GM21529 (cell line): ENCODE data around the gene SYS1.

ENCODE experiments used
- ATAC-seq: cut with Tn5 transposase; IDR thresholded peaks from one replicate; pipeline ENCODE4 v1.9.1; 2021; ENCODE audit not compliant: unreplicated experiment

Gene SYS1

DNA sequence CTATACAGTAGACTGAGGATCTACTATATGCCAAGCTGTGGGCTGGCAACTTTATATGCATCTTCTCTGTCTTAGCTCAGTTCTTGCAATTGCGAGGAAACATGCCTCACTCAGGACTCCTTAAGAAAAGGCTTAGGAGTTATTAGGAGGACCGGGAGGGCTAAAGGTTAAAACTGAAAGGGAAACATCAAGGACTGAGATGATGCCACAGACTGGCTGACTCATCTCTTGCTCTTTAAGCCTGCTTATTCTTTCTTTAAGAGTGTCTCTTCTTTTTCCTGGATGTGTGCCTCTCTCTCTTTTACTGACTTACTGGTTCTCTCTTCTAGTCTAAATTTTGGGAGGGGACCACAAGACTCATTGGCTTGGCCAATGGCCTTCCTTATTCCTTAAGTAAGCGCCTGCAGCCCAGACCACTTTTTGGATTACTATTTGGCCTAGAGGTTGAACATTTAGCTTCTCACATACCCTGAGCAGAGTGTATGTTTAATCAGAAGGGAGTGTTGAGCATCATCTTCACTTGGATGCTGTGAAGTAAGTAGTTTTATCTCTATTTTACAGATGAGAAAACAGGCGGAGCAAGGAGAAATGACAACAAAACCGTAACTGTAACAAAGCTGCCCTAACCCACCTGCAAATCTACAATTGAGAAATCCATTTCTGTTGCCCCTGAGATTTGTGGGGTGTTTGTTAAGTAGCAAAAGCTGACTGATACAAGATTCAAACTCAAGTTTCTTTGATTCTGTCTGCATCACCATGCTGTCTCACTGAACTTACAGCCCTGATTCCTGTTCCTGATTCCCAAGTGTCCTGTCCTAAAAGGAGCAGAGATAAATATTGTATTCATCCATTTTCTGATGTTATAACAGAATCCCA lies 7.5 kb upstream of the SYS1 start:
- no peak for ATAC-seq

DNA sequence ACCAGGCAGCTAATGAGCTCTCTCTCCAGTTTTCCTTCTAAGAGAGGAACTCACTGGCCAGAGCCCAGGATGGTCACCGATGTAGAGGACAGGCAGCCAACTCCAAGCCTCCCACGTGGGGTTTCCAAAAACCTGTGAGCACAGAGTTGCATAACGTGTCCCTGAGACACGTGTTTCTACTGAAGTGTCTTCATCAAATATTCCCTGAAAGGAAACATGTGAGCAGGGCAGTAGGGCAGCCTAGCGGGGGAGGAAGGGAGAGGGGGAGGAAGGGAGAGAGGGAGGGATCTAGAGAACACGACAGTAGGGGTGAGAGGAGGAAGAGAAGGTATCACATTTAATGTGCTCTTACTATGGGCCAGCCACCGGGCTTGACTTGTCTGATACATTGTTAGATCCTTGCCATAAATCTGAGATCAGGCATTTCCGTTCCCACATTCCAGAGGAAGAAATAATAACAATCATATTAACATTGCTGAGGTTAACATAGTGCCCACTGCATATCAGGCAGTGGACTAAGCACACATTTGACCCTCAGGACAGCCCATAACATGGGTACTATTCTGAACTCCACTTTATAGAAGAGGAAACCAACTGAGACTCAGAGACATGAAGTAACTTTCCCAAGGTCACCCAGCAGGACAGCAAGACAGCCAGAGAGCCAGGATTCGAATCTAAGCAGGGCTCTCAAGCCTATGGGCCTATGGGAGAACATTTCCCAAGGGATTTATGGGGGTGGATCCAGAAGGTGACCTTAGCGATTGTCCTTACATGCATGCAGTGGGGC lies 4.5 kb upstream of the SYS1 start:
- ATAC-seq: no peak

DNA sequence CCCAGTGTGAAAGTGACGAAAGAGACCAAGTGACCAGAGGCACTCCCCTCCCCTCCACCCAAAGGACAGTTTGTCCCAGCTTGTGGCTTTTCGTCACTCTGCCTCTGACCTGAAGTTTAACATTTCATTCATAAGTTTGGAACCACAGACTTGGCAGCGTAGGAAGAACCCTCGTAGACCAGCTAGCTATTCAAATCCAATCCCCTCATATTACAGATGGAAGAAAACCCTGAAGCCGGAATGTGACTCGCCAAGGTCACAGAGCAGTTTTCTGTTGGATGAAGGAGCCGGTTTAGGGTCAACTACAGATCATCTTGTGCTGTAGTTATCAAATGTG lies 3.9 kb upstream of the SYS1 start:
- no peak for ATAC-seq

DNA sequence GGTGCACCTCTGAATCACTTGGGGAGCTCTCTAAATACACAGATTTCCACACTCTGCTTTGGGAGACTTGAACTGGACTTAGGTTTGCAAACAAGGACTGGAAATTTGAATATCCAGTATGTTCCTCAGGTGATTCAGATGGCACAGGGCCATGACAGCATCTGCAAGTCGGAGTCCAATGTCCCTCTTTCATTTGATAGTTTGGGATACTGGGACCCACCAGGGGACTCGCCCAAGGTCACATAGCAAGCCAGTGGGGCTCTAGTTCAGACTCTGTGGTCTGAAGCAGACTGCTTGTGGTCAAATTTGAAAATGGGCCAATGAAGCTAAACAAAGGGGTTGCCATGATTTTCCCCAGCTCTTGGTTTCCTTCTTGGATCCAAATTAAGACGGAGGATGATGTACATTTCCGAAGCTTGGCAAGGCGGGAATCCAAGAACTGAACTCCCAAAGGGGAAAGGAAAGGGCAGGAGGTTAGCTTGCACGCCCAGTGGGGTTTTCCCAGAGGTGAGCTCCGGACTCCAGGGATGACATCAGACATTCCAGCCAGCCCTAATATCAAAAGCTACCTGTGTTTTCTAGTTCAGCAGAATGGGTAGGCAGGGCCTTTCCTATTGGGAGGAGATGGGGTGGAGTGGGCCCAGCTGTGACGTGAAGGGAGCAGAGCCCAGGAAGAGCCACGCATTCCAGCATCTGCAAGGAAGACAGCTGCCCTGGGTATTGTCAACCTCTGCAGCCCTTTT lies 3.4 kb upstream of the SYS1 start:
- no peak for ATAC-seq

- no peak for ATAC-seq
Observed at GRCh38 chr20:45361793-45362192, 1.2 kb upstream of the SYS1 start.

- no peak for ATAC-seq
Observed at GRCh38 chr20:45363611-45364492, 896 bp downstream of the SYS1 start.

GRCh38 chr20:45365444-45365970 lies 2.6 kb downstream of the SYS1 start:
- ATAC-seq: no peak

- ATAC-seq: no peak
Observed at GRCh38 chr20:45366192-45366591, 3.2 kb downstream of the SYS1 start.

DNA sequence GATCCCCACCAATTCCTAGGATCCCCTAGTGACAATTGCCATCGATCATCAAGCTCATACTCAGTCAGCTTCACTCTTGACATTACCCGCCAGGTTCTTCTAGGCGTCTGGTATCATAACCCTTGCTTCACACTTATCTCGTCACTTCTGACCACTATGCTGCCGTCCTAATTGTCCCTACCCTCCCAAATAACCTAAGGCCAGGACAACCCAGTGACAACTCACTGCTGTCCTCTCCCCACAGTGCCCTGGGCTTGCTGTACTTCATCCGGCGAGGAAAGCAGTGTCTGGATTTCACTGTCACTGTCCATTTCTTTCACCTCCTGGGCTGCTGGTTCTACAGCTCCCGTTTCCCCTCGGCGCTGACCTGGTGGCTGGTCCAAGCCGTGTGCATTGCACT lies 3.7 kb downstream of the SYS1 start:
- no peak for ATAC-seq

DNA sequence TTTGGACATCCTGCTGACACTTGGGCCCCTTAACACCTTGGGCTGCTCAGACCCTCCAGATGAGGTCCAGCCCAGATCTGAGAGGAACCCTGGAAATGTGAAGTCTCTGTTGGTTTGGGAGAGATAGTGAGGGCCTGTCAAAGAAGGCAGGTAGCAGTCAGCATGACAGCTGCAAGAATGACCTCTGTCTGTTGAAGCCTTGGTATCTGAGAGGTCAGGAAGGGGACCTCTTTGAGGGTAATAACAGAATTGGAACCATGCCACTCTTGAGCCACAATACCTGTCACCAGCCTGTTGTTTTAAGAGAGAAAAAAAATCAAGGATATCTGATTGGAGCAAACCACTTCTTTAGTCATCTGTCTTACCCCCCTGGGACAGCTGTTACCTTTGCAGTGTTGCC lies 4.2 kb downstream of the SYS1 start:
- ATAC-seq: no peak

GRCh38 chr20:45368221-45368980 lies 5.4 kb downstream of the SYS1 start:
- peak; percentile 84 for ATAC-seq

GRCh38 chr20:45370571-45371160 lies 7.7 kb downstream of the SYS1 start:
- ATAC-seq: no peak

GRCh38 chr20:45372241-45372640 lies 9.3 kb downstream of the SYS1 start:
- ATAC-seq: no peak

- ATAC-seq: no peak
Observed at GRCh38 chr20:45372646-45373352, 9.8 kb downstream of the SYS1 start.

- peak; percentile 72 for ATAC-seq
Observed at GRCh38 chr20:45373353-45374100, 10.6 kb downstream of the SYS1 start.

DNA sequence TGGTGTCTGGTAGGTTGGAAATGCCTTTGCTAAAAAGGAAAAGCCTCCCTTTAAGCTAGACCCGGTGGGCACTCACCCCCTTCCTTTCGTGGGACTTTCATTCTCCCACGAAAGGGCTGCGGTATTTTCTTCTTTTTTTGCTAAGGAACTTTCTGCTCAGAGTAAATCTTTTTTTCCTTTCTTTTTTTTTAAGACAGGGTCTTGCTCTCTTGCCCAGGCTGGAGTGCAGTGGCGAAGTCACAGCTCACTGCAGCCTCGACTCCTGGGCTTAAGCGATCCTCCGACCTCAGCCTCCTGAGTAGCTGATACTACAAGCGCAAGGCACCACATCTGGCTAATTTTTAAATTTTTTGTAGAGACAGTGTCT lies 11.1 kb downstream of the SYS1 start:
- no peak for ATAC-seq

DNA sequence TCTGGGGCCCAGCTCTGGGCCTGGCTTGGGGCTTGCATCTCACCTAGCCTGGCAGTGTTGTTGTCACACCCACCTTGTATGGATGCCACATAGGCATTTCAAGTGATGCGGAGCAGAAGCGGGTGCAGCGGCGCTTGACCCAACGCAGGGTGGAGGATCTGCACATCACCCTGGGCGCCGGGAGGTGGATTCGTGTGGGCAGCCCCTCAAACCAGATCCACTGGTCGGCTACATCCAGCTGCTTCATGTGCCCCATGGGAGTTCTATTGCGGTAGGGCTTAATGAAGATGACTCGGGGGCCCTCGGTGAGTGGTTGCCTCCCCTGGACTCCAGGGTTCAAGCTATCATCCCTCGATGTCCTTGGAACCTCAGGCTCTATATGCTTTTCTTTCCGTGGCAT lies 12.0 kb downstream of the SYS1 start:
- no peak for ATAC-seq

- no peak for ATAC-seq
Observed at GRCh38 chr20:45377269-45377668, 14.3 kb downstream of the SYS1 start.
